NB4 (cell line): ENCODE measurements around the gene EDC4.

Source experiments
- CTCF ChIP-seq: IDR thresholded peaks from one replicate; pipeline ENCODE4 v1.5.1; 2012; ENCODE audit warnings: low read depth, low read length
- MYC ChIP-seq: IDR thresholded peaks from 2 replicates; pipeline ENCODE4 v1.6.1; 2011; ENCODE audit warnings: low read depth, low read length
- POLR2A ChIP-seq: IDR thresholded peaks from 2 replicates; pipeline ENCODE4 v1.6.1; 2011; ENCODE audit warnings: mild to moderate bottlenecking; ENCODE audit not compliant: insufficient read length; ENCODE audit errors: extremely low read depth

- TF ChIP-seq CTCF (no peak), MYC (no peak), POLR2A (no peak)
These were observed 26.9 kb upstream of the EDC4 start for GRCh38 chr16:67846063-67846319.
